Measurements from ENCODE around the gene ZNF383. TPM values are rescaled to one million over a fixed set of nuclear protein-coding genes. Genes with fewer than 3 reads are reported as not detected.
"Not testable (repeated sequence)": the region's sequence is repeated elsewhere in the genome, so short reads cannot be mapped to it uniquely, and the experiment has no call there.

The ZNF383 gene
- total RNA-seq, 1 donor from 2014 or later, result 12.7 TPM

DNA sequence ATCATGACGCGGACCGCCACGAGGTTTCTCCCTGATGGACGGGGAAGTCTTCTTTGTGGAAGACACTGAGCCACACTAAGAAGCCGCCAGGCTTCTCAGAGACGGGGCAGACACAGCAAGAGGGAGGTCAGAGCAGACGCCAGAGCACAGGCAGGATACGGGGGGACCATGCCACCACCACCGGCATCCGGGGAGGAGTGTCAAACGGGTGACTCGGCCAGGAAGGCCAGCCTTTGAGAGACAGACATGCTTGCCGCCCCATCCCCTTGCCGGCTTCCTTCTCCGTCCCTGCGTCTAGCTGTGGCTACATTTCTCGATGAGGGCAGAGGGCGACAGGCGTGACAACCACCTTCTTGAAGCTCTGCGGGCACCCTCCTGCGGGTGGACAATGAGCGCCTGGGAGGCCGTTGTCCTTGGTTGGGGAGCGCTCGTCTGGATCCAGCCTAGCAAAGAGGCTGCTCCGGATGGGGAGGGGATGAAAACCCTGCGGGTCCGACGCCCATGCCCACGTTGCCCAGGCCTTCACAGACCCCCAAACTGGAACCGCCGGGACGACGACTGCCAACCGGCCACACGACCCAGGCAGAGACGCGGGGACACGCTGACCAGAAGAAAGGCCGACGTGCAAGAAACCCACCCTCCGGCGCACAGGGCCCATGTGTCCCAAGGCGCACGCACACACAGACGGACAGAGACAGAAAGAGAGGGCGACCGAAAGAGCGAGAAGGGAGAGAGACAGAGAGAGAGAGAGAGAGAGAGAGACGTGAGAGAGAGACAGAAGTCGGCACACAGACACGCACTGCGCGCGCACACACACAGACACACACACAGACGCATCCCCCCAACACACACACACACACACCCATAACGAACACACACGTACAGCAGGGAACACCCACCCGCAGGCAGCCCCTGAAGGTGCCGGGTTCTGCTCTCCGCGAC lies 75.3 kb downstream of the ZNF383 start:
- not testable (repeated sequence) for H3K4me1 Mint-ChIP-seq (ENCODE audit: low read depth)
- peak; percentile 27 for DNase-seq (ENCODE audit: low spot score, unreplicated experiment)

DNA sequence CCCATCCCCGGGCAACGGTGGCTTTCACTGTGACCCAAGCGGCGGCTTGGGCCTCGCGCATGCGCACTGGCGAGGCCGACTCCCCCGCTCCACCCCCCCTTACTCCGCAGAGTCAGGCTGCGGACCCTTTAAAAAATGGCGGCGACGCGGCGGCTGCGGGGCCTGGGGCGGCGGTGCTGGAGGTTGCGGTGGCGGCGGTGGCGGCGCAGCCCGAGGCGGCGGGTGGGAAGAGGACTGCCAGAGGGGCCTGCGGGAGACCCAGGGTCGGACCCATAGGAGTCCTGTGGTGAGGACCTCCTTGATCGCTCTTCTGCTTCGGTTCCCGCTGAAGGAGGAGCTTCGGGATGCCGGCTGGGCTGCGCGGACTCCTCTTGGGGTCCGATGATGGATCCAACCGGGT lies 76.2 kb downstream of the ZNF383 start:
- H3K4me3 Mint-ChIP-seq (ENCODE audit: low read depth); H3K27ac Mint-ChIP-seq; H3K4me1 Mint-ChIP-seq (ENCODE audit: low read depth); H3K27me3 Mint-ChIP-seq; DNase-seq (ENCODE audit: low spot score, unreplicated experiment); H3K36me3 Mint-ChIP-seq (ENCODE audit: insufficient read depth); H3K9me3 Mint-ChIP-seq (ENCODE audit: low read depth): not testable (repeated sequence)

More for the DNA sequence above, 75.3 kb downstream of the ZNF383 start:
- H3K27me3 Mint-ChIP-seq; H3K4me3 Mint-ChIP-seq (ENCODE audit: low read depth); H3K36me3 Mint-ChIP-seq (ENCODE audit: insufficient read depth); H3K9me3 Mint-ChIP-seq (ENCODE audit: low read depth): not testable (repeated sequence)
- H3K27ac Mint-ChIP-seq, result peak overlapping the region; percentile 12

Other genes starting within 250 kb of the ZNF383 start
- 15.9 and 19.3 TPM in 2 replicates for gene ZNF420, start 139.8 kb upstream of the ZNF383 start, total RNA-seq
- 10.8 and 12.5 TPM in 2 replicates for gene ZNF585A, start 45.5 kb upstream of the ZNF383 start, total RNA-seq
- gene ZNF585B, start 7.7 kb upstream of the ZNF383 start, total RNA-seq, result 10.1 and 10.4 TPM in 2 replicates
- gene ZNF527, start 152.9 kb downstream of the ZNF383 start, total RNA-seq, result 7.9 and 9.3 TPM in 2 replicates
- 7.6 and 8.5 TPM in 2 replicates for gene ZNF569, start 249.2 kb downstream of the ZNF383 start, total RNA-seq

All from progenitor cell of endocrine pancreas (in vitro differentiated cells).